Heart right ventricle (tissue), 16 donors: ENCODE measurements around the gene GDF9. TPM values are rescaled to one million over a fixed set of nuclear protein-coding genes. Genes with fewer than 3 reads are reported as not detected.
A peak's percentile ranks its signal among the peaks of the same experiment; 100 is the strongest.

ENCODE experiments used
- ATAC-seq, 8 donors: fragments of 200-7000 bp; cut with Tn5 transposase; one replicate each; pipeline ENCODE4 v1.9.1; 2020; ENCODE audit warnings: mild to moderate bottlenecking in 8 of 8, moderate library complexity in 8 of 8, moderate number of reproducible peaks in 1 of 8
- DNase-seq, 2 donors: peaks; one replicate each; pipeline ENCODE4 v3.0.0-alpha.2; 2020
- H3K27ac ChIP-seq, 10 donors: fragments of 200-600 bp; sonication (generic) in 2 of 10; one replicate each; pipeline versions ENCODE4 v1.5.0 to v1.8.0; 2020 to 2022; ENCODE audit warnings: mild to moderate bottlenecking in 3 of 10
- H3K27me3 ChIP-seq, 7 donors: fragments of 200-600 bp; one replicate each; pipeline ENCODE4 v1.8.0; 2021 to 2022; ENCODE audit warnings: mild to moderate bottlenecking in 2 of 7
- H3K36me3 ChIP-seq, 9 donors: fragments of 200-600 bp; sonication (generic) in 1 of 9; one replicate each; pipeline versions ENCODE4 v1.5.0 to v1.8.0; 2020 to 2022; ENCODE audit warnings: mild to moderate bottlenecking in 2 of 9
- H3K4me1 ChIP-seq, 9 donors: fragments of 200-600 bp; sonication (generic) in 1 of 9; one replicate each; pipeline versions ENCODE4 v1.5.0 to v1.8.0; 2020 to 2022; ENCODE audit warnings: mild to moderate bottlenecking in 4 of 9
- H3K4me3 ChIP-seq, 10 donors: fragments of 200-600 bp; sonication (generic) in 2 of 10; one replicate each; pipeline versions ENCODE4 v1.5.0 to v1.8.0; 2020 to 2022; ENCODE audit warnings: mild to moderate bottlenecking in 7 of 10, moderate library complexity in 2 of 10
- H3K9me3 ChIP-seq, 11 donors: fragments of 200-600 bp in 10 of 11; sonication (generic) in 2 of 11; one replicate each; pipeline versions ENCODE4 v1.5.0 to v1.8.0; 2013 to 2022; ENCODE audit warnings: mild to moderate bottlenecking in 2 of 11, control low read depth in 1 of 11, moderate library complexity in 1 of 11
- CTCF ChIP-seq, 9 donors: fragments of 200-600 bp; sonication (generic) in 2 of 9; IDR thresholded peaks; one replicate each; pipeline versions ENCODE4 v1.5.0 to v1.8.0; 2021 to 2022; ENCODE audit warnings: antibody characterized with exemption in 9 of 9, mild to moderate bottlenecking in 5 of 9, moderate library complexity in 1 of 9
- WGBS, 2 donors: extraction: QIAGEN DNeasy Blood & Tissue Kit; methylation state at CpG; one replicate each; pipeline ENCODE4 v1.1.7; 2013; ENCODE audit warnings: inconsistent platforms in 1 of 2; 5-methylcytosine and 5-hydroxymethylcytosine counted together
- intact Hi-C, 10 donors: fragments of 100-400 bp; cut with DNase I; formaldehyde crosslinking; loops; one replicate each; pipeline versions ENCODE4 v1.11.1 to v1.14.2; 2022
- polyA plus RNA-seq, 2 donors: library from polyadenylated mRNA; stranded (reverse); fragments of 200-250 nt; gene quantifications; one replicate each; pipeline ENCODE4 v1.2.3, GENCODE V29; 2013
- total RNA-seq, 10 donors: library from RNA; stranded (reverse); fragmentation: NEBNext Ultra II Directional in 3 of 10; extraction: Animal tissue kit (Norgen Biotek cat#: 25700) in 3 of 10; gene quantifications; one replicate each; pipeline versions ENCODE4 v1.2.1 to v1.2.4, GENCODE V29; 2021 to 2023
- donor health status: Arrhythmogenic right ventricular cardiomyopathy.
- donor health status: ischemic (EF 13 %, LVEDD 7.1; RV severe dilation, severe dysfunction).
- donor health status: healthy with polysubstance abuse.
- donor health status: DM: no; HTN: yes; CAD: no.
- donor health status: DM: no; HTN: no; CAD: no.
- donor health status: ischemic (EF 25% LVEDD 6.9; RV normal size, moderate dysfunction).
- donor health status: ischemic (EF 25% LVEDD 5.7; RV mildly dilated, moderate dysfunction).
- donor health status: healthy.
- donor health status: DM: yes; HTN: yes; CAD: no.
- donor health status: Ischemic cardiomyopathy.
- donor health status: ischemic (EF 35%, LVEDD 5.7; RV mildly dilated, moderate dysfunction).
- donor health status: nonischemic (EF 11% LVEDD 7.7; RV severe dilation, severe dysfunction).
- donor health status: DM: yes; HTN: yes; CAD: no.
- donor health status: PGD.
- donor health status: ischemic (EF 29% LVEDD 5.4; RV normal size, mild dysfunction).
- donor health status: nonischemic (EF 23%, LVEDD 6.1; RV moderate dilation, normal function).

GDF9 gene
- total and polyA plus RNA-seq, 12 donors = 0.10 to 0.82 (median 0.32) TPM; not detected in 1

GRCh38 chr5:132838516-132839282 lies 27.6 kb downstream of the GDF9 start:
- Histone ChIP-seq H3K4me1 (peaks cover 0 to 27% (median 7%) of the 10 kb centered on the region in 9 donors), H3K4me3 (no peak overlapping the region), H3K27ac (peak overlapping the region in 7 of 10 donors; percentile 50 to 78 (median 64)), H3K27me3 (no peaks in the 10 kb centered on the region), H3K36me3 (no peaks in the 10 kb centered on the region), H3K9me3 (no peaks in the 10 kb centered on the region)
- intact Hi-C loops = loop anchor here in 1 of 10 donors (10.0 kb wide), 1 partner anchor 206 kb away; no protein-coding TSS in a partner anchor
- no peak for TF ChIP-seq CTCF (IDR thresholded peaks at IDR 0.05)
- WGBS, 2 donors = 77 to 82% methylated on average over 3 of the region's 3 CpGs
- DNase-seq = no peak
- no peak for ATAC-seq

- Histone ChIP-seq H3K27ac (no peak overlapping the region), H3K9me3 (no peaks in the 10 kb centered on the region), H3K4me3 (no peak overlapping the region), H3K36me3 (no peaks in the 10 kb centered on the region), H3K27me3 (no peaks in the 10 kb centered on the region), H3K4me1 (peaks cover 0 to 27% (median 7%) of the 10 kb centered on the region in 9 donors)
- no peak for TF ChIP-seq CTCF (IDR thresholded peaks at IDR 0.05)
- intact Hi-C loops = loop anchor here in 1 of 10 donors (10.0 kb wide), 1 partner anchor 207 kb away; no protein-coding TSS in a partner anchor
- no peak for DNase-seq
- ATAC-seq = no peak
- WGBS, 2 donors = 74 to 81% methylated on average over 2 of the region's 2 CpGs
Observed at GRCh38 chr5:132837868-132838267, 28.4 kb downstream of the GDF9 start.

- intact Hi-C loops = loop anchor here in 1 of 10 donors (10.0 kb wide), 1 partner anchor 208 kb away; no protein-coding TSS in a partner anchor
- H3K36me3 ChIP-seq = no peaks in the 10 kb centered on the region
- peaks cover 0 to 27% (median 7%) of the 10 kb centered on the region in 9 donors for H3K4me1 ChIP-seq
- no peaks in the 10 kb centered on the region for H3K9me3 ChIP-seq
- WGBS, 2 donors = 100% methylated on average over 1 of the region's 1 CpG
- TF ChIP-seq CTCF (IDR thresholded peaks at IDR 0.05) = no peak
- no peak for DNase-seq
- no peak for ATAC-seq
- H3K27ac ChIP-seq = no peak overlapping the region
- no peak overlapping the region for H3K4me3 ChIP-seq
- no peaks in the 10 kb centered on the region for H3K27me3 ChIP-seq
Observed at GRCh38 chr5:132836852-132837251, 29.4 kb downstream of the GDF9 start.

- WGBS, 2 donors = 98 to 100% methylated on average over 3 of the region's 3 CpGs
Observed at GRCh38 chr5:132834057-132834456, 32.2 kb downstream of the GDF9 start.

More at GRCh38 chr5:132834057-132834456, 32.2 kb downstream of the GDF9 start:
- Histone ChIP-seq H3K27ac (no peak overlapping the region), H3K4me3 (no peak overlapping the region), H3K9me3 (no peaks in the 10 kb centered on the region), H3K36me3 (no peaks in the 10 kb centered on the region), H3K4me1 (peaks cover 6 to 25% (median 11%) of the 10 kb centered on the region in 9 donors), H3K27me3 (peaks cover 0 to 23% (median 0%) of the 10 kb centered on the region in 7 donors)
- DNase-seq (no peak), ATAC-seq (no peak)
- intact Hi-C loops = loop anchor here in 8 of 10 donors (5.0 to 10.0 kb wide), 3 partner anchors 33 to 211 kb away; partner anchors contain the start of genes GDF9 (in 7 of the 8) and UQCRQ (in 7 of the 8)
- TF ChIP-seq CTCF (IDR thresholded peaks at IDR 0.05) = no peak
